NCI-H82 treated with DMSO at 0.1 percent for 48 hours (cell line): Measurements from ENCODE around the gene KIF3C.
"Not testable (repeated sequence)": the region's sequence is repeated elsewhere in the genome, so short reads cannot be mapped to it uniquely, and the experiment has no call there.

Source experiments
- DNase-seq: peaks from one replicate; lab custom pipeline; 2025; ENCODE audit not compliant: unreplicated experiment; lab: John Stamatoyannopoulos, UW

Gene KIF3C

DNA sequence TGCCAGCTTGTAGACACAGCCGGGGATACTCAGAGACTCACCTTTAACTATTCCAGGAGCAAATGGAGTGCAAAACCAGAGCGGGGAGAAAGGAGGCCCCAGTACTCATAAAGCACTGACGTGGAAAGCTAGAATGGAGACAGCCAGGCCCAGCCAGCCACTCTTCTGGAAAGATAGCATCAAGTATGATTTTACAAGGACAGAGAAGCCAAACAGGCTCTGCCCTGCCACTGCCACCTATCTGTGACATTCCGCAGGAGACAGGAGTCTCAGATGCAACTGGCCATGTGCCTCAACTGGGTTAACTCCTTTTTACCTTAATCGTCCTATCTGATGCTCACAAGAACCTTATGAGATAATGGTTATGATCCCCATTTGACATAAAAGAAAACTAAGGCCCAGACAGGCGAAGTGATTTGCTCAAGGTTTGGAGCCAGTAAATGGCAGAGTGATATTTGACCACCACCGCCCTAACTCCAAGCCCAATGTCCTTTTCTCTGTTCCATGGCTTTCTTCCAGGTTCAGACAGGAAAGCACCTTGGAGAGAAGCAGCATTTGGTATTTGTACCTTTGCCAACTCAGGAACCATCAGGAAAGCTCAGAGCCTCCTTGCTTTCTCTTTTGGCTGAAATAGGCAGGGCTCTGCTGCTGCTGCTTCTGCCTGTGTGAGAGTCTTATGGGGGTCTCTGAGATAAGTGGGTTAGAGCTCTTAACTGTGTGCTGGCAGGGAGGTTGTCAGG is 15.6 kb downstream of the KIF3C start:
- no peak for DNase-seq

DNA sequence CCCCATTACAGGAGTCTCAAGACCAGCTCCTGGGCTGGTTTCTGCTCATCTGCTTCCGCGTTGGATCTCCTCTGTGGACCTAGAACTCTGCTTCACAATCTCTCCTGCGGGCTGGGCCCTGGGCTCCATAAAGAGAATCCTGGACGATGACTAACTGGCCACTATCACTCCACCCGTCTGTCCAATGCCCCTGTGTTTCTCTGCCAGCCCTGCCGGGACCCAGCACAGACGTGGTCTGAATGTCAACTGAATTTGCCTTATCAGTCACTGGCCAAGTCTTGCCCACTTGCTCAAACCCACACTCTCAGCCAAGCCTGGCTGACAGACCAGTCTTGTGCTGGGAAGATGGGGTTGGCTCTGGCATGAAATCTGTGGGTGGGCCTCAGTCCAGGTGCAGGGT is 17.4 kb downstream of the KIF3C start:
- no peak for DNase-seq

DNA sequence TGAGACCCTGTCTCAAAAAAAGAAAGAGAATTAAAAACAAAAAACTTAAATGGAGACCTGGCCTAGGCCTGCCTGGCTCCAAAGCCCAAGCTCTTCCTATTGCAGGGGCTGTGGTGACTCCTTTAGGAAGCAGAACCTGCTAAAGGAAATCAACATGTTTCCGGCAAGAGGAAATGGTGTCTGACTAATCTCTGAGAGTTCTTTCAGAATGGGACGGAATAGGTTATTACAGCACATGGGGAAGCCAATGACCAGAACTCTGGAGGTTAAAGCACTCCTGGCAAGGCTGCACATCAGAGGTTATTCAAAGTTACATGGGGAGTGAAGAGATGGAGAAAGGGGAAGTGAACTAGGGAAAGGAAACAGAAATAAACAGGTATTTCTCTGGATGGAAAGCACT is 21.4 kb downstream of the KIF3C start:
- no peak for DNase-seq

DNA sequence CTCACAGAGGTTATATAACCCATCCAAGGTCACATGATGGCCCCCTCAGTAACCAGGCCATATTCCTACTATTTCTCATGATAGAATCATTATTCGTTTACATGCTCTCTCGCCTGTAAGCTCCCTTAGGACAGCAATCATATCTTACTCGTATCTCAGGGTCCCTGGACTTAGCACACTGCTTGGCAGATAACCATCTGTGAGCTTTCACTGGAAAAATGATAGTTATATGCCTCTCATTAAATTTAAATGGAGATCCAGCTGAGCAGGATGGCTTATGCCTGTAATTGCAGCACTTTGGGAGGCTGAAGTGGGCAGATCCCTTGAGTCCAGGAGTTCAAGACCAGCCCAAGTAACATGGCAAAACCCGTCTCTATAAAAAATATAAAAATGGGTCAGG is 21.9 kb downstream of the KIF3C start:
- DNase-seq, result no peak

DNA sequence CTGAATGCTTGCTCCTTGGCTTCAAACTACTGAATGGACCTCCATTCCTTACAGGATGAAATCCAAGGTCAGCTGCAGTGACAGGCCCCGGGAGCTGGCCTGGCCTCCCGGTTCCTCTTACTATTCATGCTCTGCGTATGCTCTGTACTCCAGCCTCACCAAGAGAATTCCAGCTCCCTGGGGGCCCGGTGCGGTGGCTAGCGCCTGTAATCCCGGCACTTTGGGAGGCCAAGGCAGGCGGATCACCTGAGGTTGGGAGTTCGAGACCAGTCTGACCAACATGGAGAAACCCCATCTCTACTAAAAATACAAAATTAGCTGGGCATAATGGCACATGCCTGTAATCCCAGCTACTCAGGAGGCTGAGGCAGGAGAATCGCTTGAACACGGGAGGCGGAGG is 23.7 kb downstream of the KIF3C start:
- not testable (repeated sequence) for DNase-seq

DNA sequence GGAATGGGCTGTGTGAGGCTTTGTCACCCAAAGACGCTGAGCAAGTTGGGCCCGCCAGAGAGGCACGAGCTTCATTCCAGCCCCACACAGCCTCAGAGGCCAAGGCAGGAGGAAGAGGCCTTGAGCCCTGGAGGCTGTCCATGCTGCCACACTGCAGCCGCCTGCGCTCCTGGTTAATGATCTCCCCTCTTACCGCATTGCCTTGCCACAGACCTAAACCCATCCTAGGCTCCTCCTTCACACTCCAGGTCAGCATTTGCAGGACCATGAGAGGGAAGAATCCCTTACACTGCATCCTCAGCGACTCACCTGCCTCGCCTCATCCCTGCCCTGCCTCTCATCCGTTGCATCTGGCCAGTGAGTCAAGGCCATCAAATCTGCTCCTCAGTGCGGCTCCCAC is 24.6 kb downstream of the KIF3C start:
- no peak for DNase-seq

DNA sequence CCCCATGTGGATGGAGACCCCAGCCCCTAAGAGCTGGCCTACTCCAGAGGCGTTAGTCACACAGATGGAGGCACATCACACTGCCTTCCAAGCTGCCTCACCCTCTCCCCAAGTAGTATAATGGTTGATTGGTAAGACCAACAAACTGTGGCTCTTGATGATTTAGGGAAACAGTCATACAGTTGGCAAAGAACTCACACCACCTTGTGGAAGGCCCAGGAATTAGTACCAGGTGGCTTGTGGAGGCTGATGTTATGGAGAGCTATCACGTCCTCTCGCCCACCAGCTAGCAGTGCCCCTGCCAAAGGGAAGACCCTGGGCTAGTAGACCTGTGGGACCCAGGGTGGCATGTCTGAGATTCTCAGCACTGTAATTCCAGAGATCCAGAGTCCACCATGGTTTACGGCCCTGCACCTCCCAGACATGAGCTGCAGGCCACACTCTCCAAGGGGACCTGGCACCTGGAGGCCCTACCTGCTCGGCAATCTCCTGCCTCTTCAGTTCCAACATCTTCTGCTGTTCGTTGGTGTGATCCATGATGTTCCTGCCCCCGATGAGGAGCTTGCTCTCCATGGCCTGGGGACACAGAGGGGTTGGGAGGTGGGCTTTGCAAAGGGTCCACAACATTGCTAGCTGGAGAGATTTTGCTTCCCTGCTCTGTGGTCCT is 26.3 kb downstream of the KIF3C start:
- no peak for DNase-seq

DNA sequence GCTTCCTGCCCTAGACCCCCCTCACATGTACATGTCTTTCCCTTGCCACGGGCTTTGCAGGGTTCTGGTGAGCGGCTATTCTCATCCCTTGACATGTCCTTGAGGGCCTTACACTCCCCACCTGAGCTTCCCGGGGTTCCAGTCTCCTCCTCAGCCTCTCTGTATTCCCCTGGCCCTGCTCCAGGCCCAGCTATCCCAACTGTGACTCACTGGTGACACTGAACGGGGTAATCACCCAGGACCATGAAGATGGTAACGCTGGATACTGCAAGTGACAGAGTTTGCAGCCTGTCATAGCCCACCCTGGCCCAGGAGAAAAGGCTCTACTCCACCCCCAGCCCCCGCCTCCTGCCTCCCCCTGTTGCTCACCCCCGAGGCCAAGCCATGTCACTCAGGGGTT is 27.3 kb downstream of the KIF3C start:
- no peak for DNase-seq

DNA sequence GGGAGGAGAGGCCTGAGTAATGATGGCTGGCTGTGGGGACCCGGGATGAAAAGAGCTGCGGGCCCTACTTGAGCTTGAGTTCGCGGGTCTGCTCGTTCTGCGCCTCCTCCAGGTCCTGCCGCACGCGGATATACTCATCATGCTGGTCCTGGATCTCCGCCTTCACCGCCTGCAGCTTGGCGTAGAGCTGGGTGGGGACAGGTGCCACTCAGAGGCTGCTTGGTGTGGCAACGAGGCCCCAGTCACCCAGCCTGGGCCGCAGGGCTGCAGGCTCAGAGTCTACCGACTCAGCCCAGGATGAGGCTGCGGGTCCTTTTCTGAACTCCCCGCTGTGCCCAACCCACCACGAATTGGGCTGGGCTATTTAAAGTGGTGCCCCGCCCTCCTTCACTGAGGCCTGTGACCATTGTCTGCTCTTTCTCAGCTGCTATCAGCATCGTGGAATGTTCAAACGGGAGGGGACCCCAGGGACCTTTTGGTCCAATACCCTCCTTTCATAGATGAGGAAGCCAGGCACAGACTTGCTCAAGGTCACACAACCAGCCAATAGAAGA is 28.0 kb downstream of the KIF3C start:
- no peak for DNase-seq

DNA sequence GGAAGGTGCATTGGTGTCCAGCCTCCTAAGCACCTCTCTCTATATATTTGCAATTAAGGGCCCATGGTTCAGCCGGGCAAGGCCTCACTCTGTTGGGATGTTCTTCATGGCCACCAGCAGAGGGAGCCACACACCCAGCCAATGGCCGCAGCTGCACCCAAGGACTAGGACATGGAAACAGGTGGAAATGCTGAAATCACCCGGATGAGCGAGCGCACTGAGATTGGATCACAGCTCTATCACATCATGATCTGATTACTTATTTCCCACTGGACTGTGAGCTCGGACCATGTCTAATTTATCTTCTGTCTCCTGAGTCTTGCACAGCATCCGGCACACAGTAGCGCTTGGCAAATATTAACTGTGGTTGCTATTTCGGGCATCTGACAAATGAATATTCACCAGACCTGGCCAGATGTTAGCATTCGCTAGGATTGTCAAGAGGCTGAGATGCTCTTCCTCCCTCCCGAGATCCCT is 31.2 kb downstream of the KIF3C start:
- DNase-seq, result peak; percentile 65

DNA sequence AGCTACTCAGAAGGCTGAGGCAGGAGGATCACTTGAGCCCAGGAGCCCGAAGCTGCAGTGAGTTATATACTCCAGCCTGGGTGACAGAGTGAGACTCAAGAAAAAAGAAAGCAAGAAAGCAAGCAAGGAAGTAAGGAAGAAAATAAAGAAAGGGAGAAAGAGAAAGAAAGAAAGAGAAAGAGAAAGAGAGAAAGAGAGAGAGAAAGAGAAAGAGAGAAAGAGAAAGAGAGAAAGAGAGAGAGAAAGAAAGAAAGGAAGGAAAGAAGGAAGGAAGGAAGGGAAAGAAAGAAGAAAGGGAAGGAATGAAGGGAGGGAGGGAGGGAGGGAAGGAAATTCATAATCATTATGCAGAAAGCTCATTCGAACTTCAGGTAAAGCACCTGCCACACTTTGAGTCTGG is 33.9 kb downstream of the KIF3C start:
- DNase-seq, result no peak

DNA sequence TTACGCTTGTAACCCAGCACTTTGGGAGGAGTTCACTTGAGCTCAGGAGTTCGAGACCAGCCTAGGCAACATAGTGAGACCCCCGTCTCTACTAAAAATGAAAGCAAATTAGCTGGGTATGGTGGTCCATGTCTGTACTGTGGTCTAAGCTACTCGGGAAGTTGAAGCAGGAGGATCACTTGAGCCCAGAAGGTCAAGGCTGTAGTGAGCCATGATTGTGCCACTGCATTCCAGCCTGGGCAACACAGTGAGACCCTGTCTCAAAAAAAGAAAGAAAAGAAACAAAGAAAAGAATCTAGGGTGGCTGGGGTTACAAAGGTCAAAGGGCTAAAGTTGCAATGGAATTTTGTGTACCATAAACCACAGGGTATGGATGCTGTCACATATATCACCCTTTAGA is 41.3 kb downstream of the KIF3C start:
- no peak for DNase-seq

DNA sequence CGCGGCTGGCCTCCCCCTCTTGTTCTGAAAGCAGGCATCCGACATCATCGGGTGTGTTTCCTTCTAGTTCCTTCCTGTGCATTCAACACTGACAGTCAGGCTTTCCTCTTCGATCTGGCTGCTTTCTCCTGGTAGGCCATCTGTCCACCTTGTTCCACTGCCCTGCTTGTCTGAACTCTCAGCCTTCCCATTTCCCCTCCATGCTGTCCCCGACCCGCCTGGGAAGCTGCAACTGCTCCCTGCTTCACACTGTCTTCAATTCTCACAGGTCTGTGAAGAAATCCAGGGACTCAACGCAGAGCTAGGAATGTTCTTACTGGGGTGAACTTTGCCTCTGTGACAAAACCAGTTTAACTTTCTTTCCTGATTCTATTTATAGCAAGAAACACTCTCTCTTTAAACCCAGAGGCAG is 43.0 kb downstream of the KIF3C start:
- no peak for DNase-seq

DNA sequence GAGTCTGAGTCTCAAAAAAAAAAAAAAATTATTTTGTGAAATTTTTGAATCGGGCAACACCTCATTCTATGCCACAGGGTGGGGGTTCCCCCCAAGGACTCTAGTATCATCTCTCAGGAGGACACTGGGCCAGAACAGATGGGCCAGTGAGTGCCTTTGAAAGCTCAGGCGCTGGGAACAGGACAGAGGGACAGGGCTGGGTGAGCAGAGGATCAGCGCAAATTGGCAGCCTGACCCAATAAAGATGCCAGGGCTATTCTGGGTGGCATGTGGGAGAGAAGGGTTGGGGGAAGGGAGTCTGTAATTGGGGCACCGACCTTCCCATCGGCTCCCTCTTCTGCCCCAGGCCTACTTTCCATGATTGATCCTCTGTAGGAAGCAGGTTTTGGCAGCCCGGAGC is 44.0 kb downstream of the KIF3C start:
- DNase-seq, result no peak

DNA sequence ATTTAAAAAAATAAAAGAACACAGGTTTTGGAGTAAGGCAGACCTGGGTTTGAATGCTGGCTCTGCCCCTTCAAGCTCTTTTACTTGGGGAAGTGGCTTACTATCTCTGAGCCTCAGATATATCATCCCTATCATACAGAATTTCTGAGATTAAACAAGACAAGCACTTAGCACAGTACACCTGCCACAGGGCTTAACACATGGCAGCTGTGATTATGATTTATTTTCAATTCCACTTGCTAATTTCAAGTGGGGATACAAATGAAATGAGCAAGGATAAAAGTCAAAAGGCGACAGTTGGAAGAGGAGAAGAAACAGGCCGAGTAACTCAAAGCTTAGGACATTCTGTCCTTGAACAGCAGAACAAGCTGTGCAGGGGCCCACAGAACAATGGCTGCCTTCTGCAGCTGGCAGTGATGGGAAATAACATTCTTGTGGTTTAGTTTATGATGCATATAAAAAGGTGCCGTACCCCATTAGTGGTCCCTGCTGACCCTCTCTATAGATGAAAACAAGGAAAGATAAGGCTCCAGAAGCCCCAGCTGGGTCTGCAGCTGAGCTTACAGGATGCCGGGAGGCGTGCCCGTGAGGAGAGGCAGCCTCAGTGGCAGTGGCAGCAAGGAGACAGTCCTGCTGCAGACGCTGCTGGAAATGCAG is 45.3 kb downstream of the KIF3C start:
- DNase-seq, result no peak

DNA sequence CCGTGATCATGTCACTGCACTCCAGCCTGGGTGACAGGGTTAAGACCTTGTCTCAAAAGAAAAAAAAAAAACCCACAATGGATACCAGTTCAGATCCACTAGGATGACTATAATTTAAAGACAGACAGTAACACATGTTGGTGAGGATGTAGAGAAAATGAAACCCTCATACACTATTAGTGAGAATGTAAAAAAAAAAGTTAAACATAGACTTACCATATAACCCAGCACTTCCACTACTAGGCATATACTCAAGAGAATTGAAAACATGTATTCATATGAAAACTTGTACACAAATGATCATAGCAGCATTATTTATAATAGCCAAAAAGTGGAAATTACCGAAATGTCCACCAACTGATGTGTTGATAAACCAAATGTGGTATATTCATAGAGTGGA is 48.7 kb downstream of the KIF3C start:
- DNase-seq, result no peak

DNA sequence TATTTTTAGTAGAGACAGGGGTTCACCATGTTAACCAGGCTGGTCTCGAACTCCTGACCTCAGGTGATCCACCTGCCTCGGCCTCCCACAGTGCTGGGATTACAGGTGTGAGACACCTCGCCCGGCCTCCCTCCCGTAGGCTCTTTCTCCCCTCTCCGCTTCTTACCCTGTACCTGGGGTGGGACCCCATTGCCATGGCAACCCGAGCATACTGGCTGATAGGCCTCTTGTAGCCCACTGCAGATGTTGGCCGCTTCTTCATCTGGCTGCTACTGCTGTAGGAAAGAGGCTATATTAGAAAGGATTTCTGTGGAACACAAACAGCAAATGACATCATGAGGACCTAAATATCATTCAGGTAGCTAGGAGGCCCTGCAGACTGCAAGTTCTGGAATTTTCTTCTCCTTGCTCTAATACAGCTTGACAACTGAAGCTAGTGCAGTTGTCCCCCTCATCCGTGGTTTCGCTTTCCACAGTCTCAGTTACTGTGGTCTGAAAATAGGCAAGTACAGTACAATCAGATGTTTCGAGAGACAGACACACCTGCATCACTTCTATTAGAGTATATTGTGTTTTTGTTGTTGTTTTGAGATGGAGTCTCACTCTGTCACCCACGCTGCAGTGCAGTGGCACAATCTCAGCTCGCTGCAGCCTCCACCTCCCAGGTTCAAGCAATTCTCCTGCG is 52.4 kb downstream of the KIF3C start:
- no peak for DNase-seq

DNA sequence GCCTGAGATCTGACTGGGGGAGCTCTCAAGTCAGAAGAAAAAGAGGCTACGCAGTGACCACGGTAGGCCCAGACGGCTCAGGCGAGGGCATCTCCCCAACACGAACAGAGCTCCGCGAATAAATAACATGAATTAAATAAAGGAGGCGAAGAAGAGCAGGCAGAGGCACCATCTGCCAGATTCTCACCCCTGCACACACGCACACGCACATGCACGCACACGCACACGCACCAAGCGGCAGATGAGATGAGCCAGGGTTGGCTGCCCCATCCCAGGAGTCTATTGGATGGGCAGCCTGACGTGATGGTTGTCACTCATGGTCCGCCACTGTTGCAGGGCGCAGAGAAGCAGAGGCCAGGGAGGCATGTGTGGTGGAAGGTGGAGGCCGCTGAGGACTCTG is 53.6 kb downstream of the KIF3C start:
- no peak for DNase-seq

DNA sequence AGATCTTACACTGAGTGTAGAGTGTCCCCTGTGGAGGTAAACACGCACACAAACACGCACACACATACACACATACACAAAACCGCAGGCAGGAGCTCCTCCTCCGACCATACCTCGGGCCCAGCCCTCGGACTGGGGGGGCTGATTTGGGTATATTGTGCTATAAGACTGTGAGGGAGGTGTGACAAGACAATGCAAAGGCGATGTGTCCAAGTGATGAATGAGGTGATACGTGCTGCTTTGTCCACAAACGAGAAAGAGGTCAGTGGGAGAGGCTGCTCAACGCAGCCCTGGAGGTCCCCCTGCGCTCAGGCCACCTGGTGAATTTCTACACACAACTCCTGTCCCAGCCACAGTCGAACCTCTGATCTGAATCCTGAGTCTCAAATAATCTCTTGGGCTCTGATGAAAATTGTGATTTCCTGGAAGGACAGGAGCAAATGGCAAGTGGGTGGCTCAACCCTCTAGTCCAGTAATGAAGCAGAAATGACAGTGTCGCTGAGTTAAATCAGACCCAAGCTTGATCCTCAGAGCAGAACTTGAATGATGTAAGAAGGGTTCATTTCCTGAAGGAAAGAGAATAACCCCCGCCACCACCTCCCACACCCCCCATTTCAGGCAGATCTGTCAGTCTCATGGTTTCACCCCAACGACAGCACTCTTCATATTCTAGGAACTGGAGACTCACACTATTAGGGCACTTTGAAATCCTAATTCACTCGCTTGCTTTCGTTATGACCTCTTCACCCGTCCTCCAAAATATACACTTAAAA is 55.1 kb downstream of the KIF3C start:
- DNase-seq, result no peak

DNA sequence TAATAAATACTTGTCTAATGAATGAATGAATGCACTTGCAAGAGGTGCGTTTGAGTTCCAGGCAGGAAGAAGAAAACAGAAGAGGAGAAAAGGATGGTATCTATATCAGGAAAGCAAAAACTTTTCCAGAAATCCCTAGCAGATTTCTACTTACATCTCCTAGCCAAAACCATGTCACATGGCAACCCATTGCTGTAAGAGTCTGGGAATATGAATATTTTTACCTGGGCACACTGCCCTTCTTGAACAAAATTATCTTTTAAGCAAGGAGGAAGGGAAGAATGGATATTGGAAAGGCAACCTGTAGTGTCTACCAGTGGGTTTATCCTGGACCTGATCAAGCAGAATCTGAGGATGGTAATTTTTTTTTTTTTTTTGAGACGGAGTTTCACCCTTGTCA is 59.8 kb downstream of the KIF3C start:
- DNase-seq, result no peak
